Adrenal gland (tissue), 5 donors: ENCODE data around the gene HBB.
"Not testable (repeated sequence)": the region's sequence is repeated elsewhere in the genome, so short reads cannot be mapped to it uniquely, and the experiment has no call there.

Experiments used
- POLR2A ChIP-seq, 2 donors: fragments of 450-650 bp; IDR thresholded peaks; one replicate each; pipeline ENCODE4 v1.6.1; 2017; ENCODE audit warnings: antibody characterized with exemption in 2 of 2, mild to moderate bottlenecking in 2 of 2, moderate library complexity in 1 of 2
- TF ChIP-seq, protein P1 (sequence below), 6 experiments: fragments of 450-650 bp in 4 of 6; fragments of 200-600 bp in 2 of 6; sonication (generic) in 1 of 6; IDR thresholded peaks; 1 replicate in 5 of 6; 2 replicates in 1 of 6; pipeline versions ENCODE4 v1.5.1 to v1.8.0; 2016 to 2021; ENCODE audit warnings: antibody characterized with exemption in 6 of 6, mild to moderate bottlenecking in 2 of 6, moderate library complexity in 1 of 6
- donor health status: DM: no; HTN: no; CAD: no.

GRCh38 chr11:5254023-5254422 lies 27.2 kb upstream of the HBB start:
- TF ChIP-seq, protein P1, sequence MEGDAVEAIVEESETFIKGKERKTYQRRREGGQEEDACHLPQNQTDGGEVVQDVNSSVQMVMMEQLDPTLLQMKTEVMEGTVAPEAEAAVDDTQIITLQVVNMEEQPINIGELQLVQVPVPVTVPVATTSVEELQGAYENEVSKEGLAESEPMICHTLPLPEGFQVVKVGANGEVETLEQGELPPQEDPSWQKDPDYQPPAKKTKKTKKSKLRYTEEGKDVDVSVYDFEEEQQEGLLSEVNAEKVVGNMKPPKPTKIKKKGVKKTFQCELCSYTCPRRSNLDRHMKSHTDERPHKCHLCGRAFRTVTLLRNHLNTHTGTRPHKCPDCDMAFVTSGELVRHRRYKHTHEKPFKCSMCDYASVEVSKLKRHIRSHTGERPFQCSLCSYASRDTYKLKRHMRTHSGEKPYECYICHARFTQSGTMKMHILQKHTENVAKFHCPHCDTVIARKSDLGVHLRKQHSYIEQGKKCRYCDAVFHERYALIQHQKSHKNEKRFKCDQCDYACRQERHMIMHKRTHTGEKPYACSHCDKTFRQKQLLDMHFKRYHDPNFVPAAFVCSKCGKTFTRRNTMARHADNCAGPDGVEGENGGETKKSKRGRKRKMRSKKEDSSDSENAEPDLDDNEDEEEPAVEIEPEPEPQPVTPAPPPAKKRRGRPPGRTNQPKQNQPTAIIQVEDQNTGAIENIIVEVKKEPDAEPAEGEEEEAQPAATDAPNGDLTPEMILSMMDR (IDR thresholded peaks at IDR 0.05), result not testable (repeated sequence)
- not testable (repeated sequence) for TF ChIP-seq POLR2A (IDR thresholded peaks at IDR 0.05)
